Sigmoid colon (tissue), 7 donors: Measurements from ENCODE around the gene ANTXR1. TPM values are rescaled to one million over a fixed set of nuclear protein-coding genes. Genes with fewer than 3 reads are reported as not detected.

Source experiments
- DNase-seq: peaks from one replicate; pipeline ENCODE4 v3.0.0-alpha.2; 2019
- H3K27ac ChIP-seq, 4 donors: fragments of 200-600 bp; sonication (generic); one replicate each; pipeline ENCODE4 v1.5.1; 2016 to 2019; ENCODE audit warnings: mild to moderate bottlenecking in 1 of 4
- H3K27me3 ChIP-seq, 3 donors: fragments of 200-600 bp; sonication (generic); one replicate each; pipeline ENCODE4 v1.5.1; 2019; ENCODE audit warnings: mild to moderate bottlenecking in 1 of 3
- H3K36me3 ChIP-seq, 4 donors: fragments of 200-600 bp; sonication (generic); one replicate each; pipeline ENCODE4 v1.5.1; 2016 to 2019
- H3K4me1 ChIP-seq, 4 donors: fragments of 200-600 bp; sonication (generic); one replicate each; pipeline ENCODE4 v1.5.1; 2017 to 2019
- H3K4me3 ChIP-seq, 4 donors: fragments of 200-600 bp; sonication (generic); one replicate each; pipeline ENCODE4 v1.5.1; 2017 to 2019; ENCODE audit warnings: mild to moderate bottlenecking in 2 of 4, moderate library complexity in 1 of 4
- H3K9me3 ChIP-seq, 4 donors: fragments of 200-600 bp in 3 of 4; sonication (generic) in 3 of 4; one replicate each; pipeline versions ENCODE4 v1.5.1 to v1.6.1; 2013 to 2019
- CTCF ChIP-seq, 4 experiments: fragments of 450-650 bp in 3 of 4; fragments of 200-600 bp in 1 of 4; IDR thresholded peaks; one replicate each; pipeline ENCODE4 v1.5.1; 2016 to 2019; ENCODE audit warnings: antibody characterized with exemption in 4 of 4, mild to moderate bottlenecking in 3 of 4, moderate library complexity in 2 of 4
- EP300 ChIP-seq, 4 donors: sonication (generic); formaldehyde crosslinking; IDR thresholded peaks; one replicate each; pipeline ENCODE4 v1.6.1; 2017; ENCODE audit warnings: antibody characterized with exemption in 4 of 4
- POLR2A ChIP-seq, 2 donors: fragments of 450-650 bp; IDR thresholded peaks; one replicate each; pipeline ENCODE4 v1.6.1; 2016; ENCODE audit warnings: antibody characterized with exemption in 2 of 2, mild to moderate bottlenecking in 2 of 2, moderate library complexity in 2 of 2
- POLR2AphosphoS5 ChIP-seq, 4 donors: sonication (generic); formaldehyde crosslinking; IDR thresholded peaks; one replicate each; pipeline ENCODE4 v1.6.1; 2017; ENCODE audit warnings: antibody characterized with exemption in 4 of 4
- WGBS, 2 donors: extraction: QIAGEN DNeasy Blood & Tissue Kit; methylation state at CpG; one replicate each; pipeline ENCODE4 v1.1.7; 2013; 5-methylcytosine and 5-hydroxymethylcytosine counted together
- intact Hi-C: fragments of 100-400 bp; cut with DNase I; formaldehyde crosslinking; loops from one replicate; pipeline ENCODE4 v1.15.1; 2023
- polyA plus RNA-seq, 3 donors: library from polyadenylated mRNA; stranded (reverse); fragments of 200-250 nt; gene quantifications; one replicate each; pipeline ENCODE4 v1.2.3, GENCODE V29; 2013
- total RNA-seq, 4 donors: library from RNA; depleted of rRNA; stranded (reverse); fragments of >200 nt; gene quantifications; one replicate each; pipeline ENCODE4 v1.1.0, GENCODE V29; 2016
- donor health status: healthy with polysubstance abuse.
- donor health status: Bipolar disorder and iron deficiency.
- donor health status: healthy.

Gene ANTXR1
- total and polyA plus RNA-seq, 7 donors = 3.0 to 79.8 (median 44.6) TPM

DNA sequence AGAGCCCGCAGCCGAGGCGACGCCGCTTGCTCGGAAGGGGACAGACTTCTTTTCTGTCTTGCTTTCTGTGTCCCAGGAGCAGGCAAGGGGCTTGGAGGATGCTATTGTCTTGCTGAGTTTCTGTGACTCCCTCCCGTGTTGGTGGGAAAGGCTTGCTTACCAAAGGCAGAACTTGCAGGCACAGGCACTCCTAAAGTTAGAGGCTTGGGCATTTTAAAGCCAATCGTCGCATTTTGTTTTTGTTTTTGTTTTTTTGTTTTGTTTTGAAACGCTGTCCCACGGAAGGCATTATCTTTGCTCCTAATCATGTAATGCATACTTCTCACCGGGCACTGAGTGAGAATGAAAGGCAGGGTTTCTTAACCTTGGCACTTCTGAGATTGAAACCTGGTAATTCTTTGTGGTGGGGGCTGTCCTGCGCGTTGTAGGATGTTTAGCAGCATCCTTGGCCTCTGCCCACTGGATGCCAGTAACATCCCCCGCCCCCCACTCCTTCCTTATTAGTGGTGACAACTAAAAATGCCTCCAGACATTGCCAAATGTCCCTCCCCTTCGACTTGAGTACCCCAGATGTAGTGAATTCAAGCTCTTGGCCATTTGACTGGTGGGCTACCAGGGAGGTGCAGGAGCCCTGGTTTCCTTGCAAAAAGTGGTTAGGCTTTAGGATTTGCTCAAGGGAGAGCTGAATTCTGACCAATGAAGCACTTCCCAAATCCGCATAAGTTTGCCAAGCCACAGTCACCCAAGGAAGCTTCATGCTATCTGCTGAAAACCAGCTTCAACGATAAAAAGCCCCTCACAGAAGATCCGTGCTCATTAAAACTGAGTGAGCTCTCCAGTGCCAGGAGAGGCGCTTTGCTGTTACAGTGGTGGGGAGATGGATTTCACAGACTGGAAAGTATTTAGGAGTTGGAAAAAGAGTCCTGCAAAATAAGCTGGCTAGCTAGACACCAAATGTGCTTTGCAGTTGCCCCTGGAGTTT, 1.2 kb downstream of the ANTXR1 start:
- WGBS, 2 donors = 4 to 7% methylated on average over 20 of the region's 20 CpGs
- Histone ChIP-seq H3K4me3 (peak overlapping the region; percentile 71 to 94 (median 88)), H3K4me1 (peaks cover 0 to 61% (median 37%) of the 10 kb centered on the region in 4 donors), H3K36me3 (no peaks in the 10 kb centered on the region), H3K9me3 (no peaks in the 10 kb centered on the region), H3K27me3 (no peaks in the 10 kb centered on the region), H3K27ac (peak overlapping the region; percentile 80 to 94 (median 92))
- TF ChIP-seq EP300 (IDR thresholded peaks at IDR 0.05) (no peak), CTCF (IDR thresholded peaks at IDR 0.05) (peak in 1 of 4 experiments; percentile 17)
- intact Hi-C loops = loop anchor here (1.0 to 10.0 kb wide), 6 partner anchors 69 to 423 kb away; partner anchors contain the start of genes GFPT1 and NFU1
- no peak for DNase-seq

DNA sequence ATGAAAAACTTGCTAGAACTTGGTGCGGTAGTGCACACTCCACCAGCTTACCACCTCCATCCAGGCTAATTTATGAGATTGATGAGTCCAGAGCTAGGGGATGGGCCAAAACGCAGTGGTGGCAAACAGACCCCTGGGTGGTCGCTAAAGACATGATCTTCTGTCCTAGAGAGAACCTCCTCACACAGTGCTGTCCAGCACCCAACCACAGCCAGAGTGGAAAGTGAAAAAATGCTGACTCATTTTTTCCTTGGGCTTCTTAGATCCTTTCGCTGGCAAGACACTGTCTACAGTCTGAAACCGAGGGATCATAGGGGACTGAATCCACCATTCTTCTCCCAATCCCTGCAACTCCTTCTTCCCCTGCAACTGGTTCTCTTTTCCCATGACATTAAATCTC, 4.1 kb downstream of the ANTXR1 start:
- Histone ChIP-seq H3K36me3 (no peaks in the 10 kb centered on the region), H3K4me3 (no peak overlapping the region), H3K4me1 (peaks cover 0 to 90% (median 57%) of the 10 kb centered on the region in 4 donors), H3K9me3 (no peaks in the 10 kb centered on the region), H3K27me3 (no peaks in the 10 kb centered on the region), H3K27ac (peak overlapping the region in 3 of 4 donors; percentile 20 to 60 (median 48))
- intact Hi-C loops = loop anchor here (10.0 kb wide), 3 partner anchors 72 to 158 kb away; no protein-coding TSS in a partner anchor
- DNase-seq = peak; percentile 39
- WGBS, 2 donors = 64 to 68% methylated on average over 5 of the region's 5 CpGs
- no peak for TF ChIP-seq POLR2A (IDR thresholded peaks at IDR 0.05)
- TF ChIP-seq POLR2AphosphoS5 (IDR thresholded peaks at IDR 0.05) = no peak
- no peak for TF ChIP-seq CTCF (IDR thresholded peaks at IDR 0.05)
- TF ChIP-seq EP300 (IDR thresholded peaks at IDR 0.05) = no peak

DNA sequence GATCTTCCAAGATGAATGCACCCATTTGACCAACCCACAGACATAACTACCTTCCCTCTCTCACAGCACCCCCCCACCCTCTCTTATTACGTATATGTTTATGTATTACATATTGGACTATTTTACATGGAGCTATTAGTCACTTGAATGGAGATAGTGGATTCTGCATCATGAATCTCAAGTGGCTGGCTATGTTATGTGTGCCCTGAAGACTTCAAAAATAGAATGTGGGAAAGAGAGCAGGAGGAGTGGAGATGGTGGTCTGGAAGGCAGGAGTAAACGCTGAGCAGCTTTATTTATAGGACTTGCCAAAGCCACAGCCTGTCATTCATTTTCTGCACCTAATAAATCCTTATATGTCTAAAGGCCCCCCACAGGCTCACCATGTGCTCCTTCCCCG, 4.9 kb downstream of the ANTXR1 start:
- H3K27me3 ChIP-seq = no peaks in the 10 kb centered on the region
- H3K4me3 ChIP-seq = no peak overlapping the region
- WGBS, 2 donors = 66 to 81% methylated on average over 3 of the region's 3 CpGs
- H3K4me1 ChIP-seq = peaks cover 0 to 83% (median 51%) of the 10 kb centered on the region in 4 donors
- intact Hi-C loops = loop anchor here (10.0 kb wide), 3 partner anchors 73 to 157 kb away; no protein-coding TSS in a partner anchor
- no peaks in the 10 kb centered on the region for H3K36me3 ChIP-seq
- peak overlapping the region in 1 of 4 donors; percentile 60 for H3K27ac ChIP-seq
- DNase-seq = no peak
- no peak for TF ChIP-seq POLR2A (IDR thresholded peaks at IDR 0.05)
- H3K9me3 ChIP-seq = no peaks in the 10 kb centered on the region

- TF ChIP-seq EP300 (IDR thresholded peaks at IDR 0.05) (no peak), CTCF (IDR thresholded peaks at IDR 0.05) (no peak)
- intact Hi-C loops = loop anchor here (10.0 kb wide), 3 partner anchors 74 to 156 kb away; no protein-coding TSS in a partner anchor
- no peak overlapping the region for H3K27ac ChIP-seq
- H3K4me3 ChIP-seq = no peak overlapping the region
- no peaks in the 10 kb centered on the region for H3K36me3 ChIP-seq
- WGBS, 2 donors = 65 to 78% methylated on average over 4 of the region's 4 CpGs
- H3K4me1 ChIP-seq = peaks cover 0 to 86% (median 54%) of the 10 kb centered on the region in 4 donors
- no peaks in the 10 kb centered on the region for H3K9me3 ChIP-seq
- no peak for DNase-seq
- no peaks in the 10 kb centered on the region for H3K27me3 ChIP-seq
Observed at GRCh38 chr2:69018678-69019095, 5.7 kb downstream of the ANTXR1 start.
